Measurements from ENCODE around the gene SCLT1. TPM values are rescaled to one million over a fixed set of nuclear protein-coding genes. Genes with fewer than 3 reads are reported as not detected.

Gene SCLT1
- total and polyA plus RNA-seq, 8 donors = 3.4 to 7.3 (median 6.1) TPM

DNA sequence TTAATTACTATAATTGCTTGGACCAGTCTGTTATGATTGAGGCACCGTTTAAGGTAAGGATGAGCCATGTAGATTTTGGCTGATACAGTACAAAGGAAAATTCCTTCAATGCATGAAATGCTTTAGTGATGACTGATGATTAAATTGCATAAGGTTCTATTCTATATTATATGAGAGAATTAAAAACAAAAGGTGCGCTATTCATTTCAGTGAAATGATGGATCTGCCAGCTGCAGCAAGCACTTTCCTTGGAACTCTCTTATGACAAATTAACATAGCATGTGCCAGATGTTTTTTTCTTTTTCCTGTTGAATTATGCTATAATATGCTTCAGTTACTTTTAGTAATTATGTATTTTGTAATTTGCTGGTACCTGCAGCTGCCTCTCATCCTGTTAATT lies 185.4 kb downstream of the SCLT1 start:
- Histone ChIP-seq H3K36me3 (no peaks in the 10 kb centered on the region), H3K27ac (no peak overlapping the region), H3K4me1 (no peaks in the 10 kb centered on the region), H3K9me3 (no peaks in the 10 kb centered on the region), H3K27me3 (no peaks in the 10 kb centered on the region), H3K4me3 (no peak overlapping the region)
- intact Hi-C loops (cut with DNase I) = no loop called here
- TF ChIP-seq, protein P1, sequence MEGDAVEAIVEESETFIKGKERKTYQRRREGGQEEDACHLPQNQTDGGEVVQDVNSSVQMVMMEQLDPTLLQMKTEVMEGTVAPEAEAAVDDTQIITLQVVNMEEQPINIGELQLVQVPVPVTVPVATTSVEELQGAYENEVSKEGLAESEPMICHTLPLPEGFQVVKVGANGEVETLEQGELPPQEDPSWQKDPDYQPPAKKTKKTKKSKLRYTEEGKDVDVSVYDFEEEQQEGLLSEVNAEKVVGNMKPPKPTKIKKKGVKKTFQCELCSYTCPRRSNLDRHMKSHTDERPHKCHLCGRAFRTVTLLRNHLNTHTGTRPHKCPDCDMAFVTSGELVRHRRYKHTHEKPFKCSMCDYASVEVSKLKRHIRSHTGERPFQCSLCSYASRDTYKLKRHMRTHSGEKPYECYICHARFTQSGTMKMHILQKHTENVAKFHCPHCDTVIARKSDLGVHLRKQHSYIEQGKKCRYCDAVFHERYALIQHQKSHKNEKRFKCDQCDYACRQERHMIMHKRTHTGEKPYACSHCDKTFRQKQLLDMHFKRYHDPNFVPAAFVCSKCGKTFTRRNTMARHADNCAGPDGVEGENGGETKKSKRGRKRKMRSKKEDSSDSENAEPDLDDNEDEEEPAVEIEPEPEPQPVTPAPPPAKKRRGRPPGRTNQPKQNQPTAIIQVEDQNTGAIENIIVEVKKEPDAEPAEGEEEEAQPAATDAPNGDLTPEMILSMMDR (IDR thresholded peaks at IDR 0.05) = no peak
- DNase-seq = no peak
- ATAC-seq = no peak
- FAIRE-seq = no peak
- 91 to 95% methylated on average over 2 of the region's 2 CpGs for WGBS, 2 donors

DNA sequence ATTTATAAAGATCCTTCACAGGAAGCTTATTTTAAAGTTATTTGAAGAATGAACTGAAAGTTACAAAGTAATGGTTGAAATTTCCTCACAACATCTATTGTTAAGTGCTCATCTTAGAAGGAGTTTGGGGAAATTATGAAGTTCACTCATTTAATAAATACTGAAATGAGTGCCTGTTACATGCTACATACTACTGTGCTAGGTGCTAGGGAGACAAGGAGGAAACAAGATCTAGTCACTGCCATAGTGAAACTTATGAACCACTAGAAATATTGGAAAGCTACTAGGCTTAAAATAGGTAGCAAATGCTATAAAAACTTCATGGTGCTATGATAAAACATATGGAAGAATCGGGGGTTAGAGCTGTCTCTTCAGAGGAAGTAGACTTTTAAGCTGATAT lies 186.8 kb downstream of the SCLT1 start:
- Histone ChIP-seq H3K4me3 (no peak overlapping the region), H3K9me3 (no peaks in the 10 kb centered on the region), H3K27me3 (no peaks in the 10 kb centered on the region), H3K36me3 (no peaks in the 10 kb centered on the region), H3K4me1 (no peaks in the 10 kb centered on the region), H3K27ac (no peak overlapping the region)
- no peak for ATAC-seq
- TF ChIP-seq, protein P1 (IDR thresholded peaks at IDR 0.05) = no peak
- 89 to 97% methylated on average over 1 of the region's 1 CpG for WGBS, 2 donors
- intact Hi-C loops (cut with DNase I) = no loop called here
- no peak for DNase-seq
- FAIRE-seq = no peak

DNA sequence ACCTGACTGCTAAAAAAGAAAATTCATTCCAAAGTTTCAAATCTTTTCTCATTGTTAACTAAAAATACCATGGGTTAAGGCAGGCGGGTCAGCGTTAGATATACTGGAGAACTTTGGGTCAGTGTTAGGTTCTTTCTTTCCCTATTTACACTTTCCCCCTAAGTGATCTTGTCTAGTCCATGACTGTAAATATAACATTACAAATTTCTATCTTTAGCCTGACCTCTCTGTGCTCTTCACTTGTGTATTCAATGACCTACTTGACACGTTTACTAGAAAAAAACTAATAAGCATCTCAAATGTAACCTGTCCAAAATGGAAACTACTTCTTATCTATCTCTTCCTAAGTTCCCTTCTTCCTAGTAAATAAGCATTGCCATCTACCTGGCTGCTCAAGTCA lies 188.5 kb downstream of the SCLT1 start:
- TF ChIP-seq, protein P1 (IDR thresholded peaks at IDR 0.05) = no peak
- no peaks in the 10 kb centered on the region for H3K36me3 ChIP-seq
- H3K9me3 ChIP-seq = no peaks in the 10 kb centered on the region
- H3K4me1 ChIP-seq = no peaks in the 10 kb centered on the region
- intact Hi-C loops (cut with DNase I) = no loop called here
- H3K27me3 ChIP-seq = no peaks in the 10 kb centered on the region
- H3K27ac ChIP-seq = no peak overlapping the region
- FAIRE-seq (no peak), DNase-seq (no peak), ATAC-seq (no peak)
- H3K4me3 ChIP-seq = no peak overlapping the region
- WGBS, 2 donors = 83 to 89% methylated on average over 3 of the region's 3 CpGs

DNA sequence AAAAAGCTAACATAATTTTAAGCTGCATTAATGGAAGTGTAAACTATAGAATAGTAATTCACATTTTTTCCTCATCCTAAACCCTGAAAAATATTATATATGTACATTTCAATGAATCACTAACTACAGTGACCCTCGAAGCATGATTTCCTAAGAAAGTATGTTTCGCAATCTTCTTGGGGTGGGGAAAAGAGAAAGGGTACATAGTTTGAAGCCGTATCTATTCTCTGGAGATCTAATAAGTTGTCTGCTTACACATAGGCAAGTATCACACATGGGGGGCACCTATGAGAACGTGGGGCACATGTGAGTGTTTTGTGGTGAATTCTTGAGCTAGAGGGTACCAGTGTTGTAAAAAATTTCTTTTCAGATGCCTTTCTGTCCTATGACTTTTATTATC lies 212.7 kb downstream of the SCLT1 start:
- TF ChIP-seq, protein P1 (IDR thresholded peaks at IDR 0.05) = no peak
- no peak overlapping the region for H3K4me3 ChIP-seq
- no peak for ATAC-seq
- no peak for DNase-seq
- intact Hi-C loops (cut with DNase I) = no loop called here
- WGBS, 2 donors = 76% methylated on average over 4 of the region's 4 CpGs
- no peak for FAIRE-seq
- no peaks in the 10 kb centered on the region for H3K9me3 ChIP-seq
- H3K27me3 ChIP-seq = no peaks in the 10 kb centered on the region
- no peaks in the 10 kb centered on the region for H3K36me3 ChIP-seq
- no peaks in the 10 kb centered on the region for H3K4me1 ChIP-seq
- no peak overlapping the region for H3K27ac ChIP-seq

DNA sequence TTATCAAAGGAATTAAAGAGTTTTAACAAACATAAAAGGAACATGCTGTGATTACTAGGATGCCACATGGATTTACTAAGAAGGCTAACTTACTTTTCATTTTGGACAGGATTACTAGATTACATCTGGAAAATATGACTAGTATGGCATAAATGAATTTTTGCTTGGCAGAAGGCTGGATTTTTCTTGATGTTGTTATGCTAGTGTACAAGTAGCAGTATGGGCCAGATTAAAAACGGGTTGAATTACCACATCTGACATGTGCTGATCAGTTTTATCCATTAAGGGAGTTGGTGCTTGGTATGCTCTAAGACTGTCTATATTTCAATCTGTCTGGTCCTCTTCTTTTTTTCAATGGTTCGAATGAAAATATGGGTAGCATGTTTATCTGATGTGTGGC lies 213.4 kb downstream of the SCLT1 start:
- WGBS, 2 donors = 65 to 73% methylated on average over 2 of the region's 2 CpGs
- FAIRE-seq = no peak

More for the DNA sequence above, 213.4 kb downstream of the SCLT1 start:
- no peak for DNase-seq
- Histone ChIP-seq H3K9me3 (no peaks in the 10 kb centered on the region), H3K4me1 (no peaks in the 10 kb centered on the region), H3K4me3 (no peak overlapping the region), H3K27ac (no peak overlapping the region), H3K36me3 (no peaks in the 10 kb centered on the region), H3K27me3 (no peaks in the 10 kb centered on the region)
- intact Hi-C loops (cut with DNase I) = no loop called here
- no peak for ATAC-seq
- TF ChIP-seq, protein P1 (IDR thresholded peaks at IDR 0.05) = no peak

Measured in pancreas (tissue), 10 donors.